ENCODE results near the gene TBC1D17. TPM values are rescaled to one million over a fixed set of nuclear protein-coding genes. Genes with fewer than 3 reads are reported as not detected.

TBC1D17 gene
- total RNA-seq, 1 donor from 2014 or later: 2.1 TPM

- DNase-seq (ENCODE audit: low read depth) (no peak), FAIRE-seq (no peak)
- H3K36me3 ChIP-seq (ENCODE audit: control insufficient read depth, insufficient read depth, low read length): peaks cover 21% of the 10 kb centered on the region
- H3K4me3 ChIP-seq (ENCODE audit: low read depth, low read length): no peak overlapping the region
- no peaks in the 10 kb centered on the region for H3K27me3 ChIP-seq (ENCODE audit: control insufficient read depth, insufficient read depth, low read length)
- no peak for TF ChIP-seq CTCF (IDR thresholded peaks at IDR 0.05; ENCODE audit: insufficient read depth, low read length, severe bottlenecking)
Measured at GRCh38 chr19:49864890-49865289, 12.6 kb upstream of the TBC1D17 start.

GRCh38 chr19:49866933-49867782, 10.3 kb upstream of the TBC1D17 start, which contains the start of gene PNKP:
TSS of gene PNKP (minus strand) at chr19:49867576. CDS start at chr19:49867204, 372 bp downstream.
- Histone ChIP-seq H3K36me3 (ENCODE audit: control insufficient read depth, insufficient read depth, low read length) (peaks cover 23% of the 10 kb centered on the region), H3K27me3 (ENCODE audit: control insufficient read depth, insufficient read depth, low read length) (no peaks in the 10 kb centered on the region), H3K4me3 (ENCODE audit: low read depth, low read length) (peak within 1 kb of the TSS; percentile 87)
- no peak for TF ChIP-seq CTCF (IDR thresholded peaks at IDR 0.05; ENCODE audit: insufficient read depth, low read length, severe bottlenecking)
- no peak for FAIRE-seq
- peak; percentile 83 for DNase-seq (ENCODE audit: low read depth)

GRCh38 chr19:49869009-49869483, 8.5 kb upstream of the TBC1D17 start:
- no peak for TF ChIP-seq CTCF (IDR thresholded peaks at IDR 0.05; ENCODE audit: insufficient read depth, low read length, severe bottlenecking)
- no peak for FAIRE-seq
- H3K36me3 ChIP-seq (ENCODE audit: control insufficient read depth, insufficient read depth, low read length): peaks cover 17% of the 10 kb centered on the region
- DNase-seq (ENCODE audit: low read depth): no peak
- H3K27me3 ChIP-seq (ENCODE audit: control insufficient read depth, insufficient read depth, low read length): no peaks in the 10 kb centered on the region
- H3K4me3 ChIP-seq (ENCODE audit: low read depth, low read length): peak overlapping the region; percentile 39

GRCh38 chr19:49869484-49870308, 7.8 kb upstream of the TBC1D17 start:
- peak; percentile 85 for FAIRE-seq

More at GRCh38 chr19:49869484-49870308, 7.8 kb upstream of the TBC1D17 start:
- Histone ChIP-seq H3K36me3 (ENCODE audit: control insufficient read depth, insufficient read depth, low read length) (peaks cover 14% of the 10 kb centered on the region), H3K4me3 (ENCODE audit: low read depth, low read length) (peak overlapping the region; percentile 45), H3K27me3 (ENCODE audit: control insufficient read depth, insufficient read depth, low read length) (no peaks in the 10 kb centered on the region)
- peak; percentile 100 for DNase-seq (ENCODE audit: low read depth)
- TF ChIP-seq CTCF (IDR thresholded peaks at IDR 0.05; ENCODE audit: insufficient read depth, low read length, severe bottlenecking): no peak
